ENCODE measurements around the gene ARHGAP22.

Gene ARHGAP22

GRCh38 chr10:48495282-48496045 lies 109.4 kb downstream of the ARHGAP22 start:
- no peak for DNase-seq

DNA sequence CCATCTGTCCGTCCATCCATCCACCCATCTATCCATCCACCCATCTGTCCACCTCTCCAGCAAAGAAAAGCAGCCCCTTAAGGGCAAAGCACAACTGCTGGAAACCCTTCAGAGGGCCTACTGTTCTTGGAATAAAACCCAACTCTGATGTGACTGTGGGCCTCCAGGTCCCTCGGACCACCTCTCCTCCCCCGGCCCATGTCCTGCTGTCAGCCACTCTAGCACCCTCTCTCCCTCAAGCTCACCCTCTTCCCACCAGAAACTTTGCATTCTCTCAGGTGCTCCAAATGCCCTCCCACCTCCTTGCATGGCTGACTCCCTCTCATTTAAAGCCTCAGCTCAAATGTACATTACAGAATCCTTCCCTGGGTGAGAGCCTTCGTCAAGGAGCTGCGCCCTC lies 110.3 kb downstream of the ARHGAP22 start:
- DNase-seq = no peak

- no peak for DNase-seq
Observed at GRCh38 chr10:48494073-48494472, 110.8 kb downstream of the ARHGAP22 start.

DNA sequence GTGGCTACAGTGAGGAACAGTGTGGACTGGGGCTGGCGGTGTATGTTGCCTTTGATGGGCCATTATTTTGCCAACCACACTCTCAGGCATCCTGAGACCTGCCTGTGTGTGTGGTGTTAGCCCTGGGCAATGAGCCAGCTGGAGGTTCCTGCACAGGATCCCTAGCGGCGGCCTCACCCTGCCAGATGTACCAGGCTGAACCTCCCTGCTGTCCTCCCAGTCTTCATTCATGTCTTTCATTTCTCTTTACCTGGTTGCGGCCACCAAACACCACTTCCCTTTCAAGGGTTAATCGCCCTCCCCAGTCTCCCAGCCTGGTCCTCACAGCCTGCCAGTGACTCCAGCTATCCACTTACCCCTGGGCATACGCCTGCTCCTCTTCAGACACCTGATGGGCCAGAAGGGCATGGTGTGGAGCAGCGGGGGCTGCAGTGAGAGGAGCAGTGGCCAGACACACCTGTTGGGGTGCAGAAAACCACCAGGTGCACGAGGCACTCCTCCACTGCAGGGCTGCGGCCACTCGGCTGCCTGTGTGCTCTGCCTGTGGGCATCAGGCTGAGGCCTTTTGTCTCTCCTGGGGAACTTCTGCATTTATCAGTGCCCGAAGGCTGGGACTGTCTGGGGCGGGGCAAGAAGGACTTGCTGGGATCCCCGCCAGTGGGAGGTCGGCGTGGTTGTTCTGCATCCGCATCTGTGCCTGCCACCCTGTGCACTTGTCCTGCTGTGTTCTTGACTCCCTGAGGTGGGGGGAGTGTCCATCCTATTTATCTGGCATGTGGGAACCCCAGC lies 111.6 kb downstream of the ARHGAP22 start:
- no peak for DNase-seq

DNA sequence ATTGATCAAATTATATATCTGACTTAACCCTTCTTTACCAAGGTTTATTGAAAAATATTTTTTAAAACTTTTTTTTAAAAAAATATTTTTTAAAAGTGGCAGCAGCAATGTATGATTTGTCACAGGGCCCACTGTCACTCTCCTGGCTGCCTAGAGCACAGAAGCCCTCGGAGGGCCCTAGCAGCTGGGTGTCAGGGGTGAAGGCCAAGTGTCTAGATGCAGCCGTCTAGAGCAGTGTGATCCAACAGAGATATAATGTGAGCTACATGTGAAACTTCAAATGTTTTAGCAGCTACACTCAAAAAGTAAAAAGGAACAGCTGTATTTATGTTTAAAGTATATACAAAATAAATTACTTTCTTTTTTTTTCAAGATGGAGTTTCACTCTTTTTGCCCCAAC lies 112.7 kb downstream of the ARHGAP22 start:
- no peak for DNase-seq

GRCh38 chr10:48491392-48492139 lies 113.3 kb downstream of the ARHGAP22 start:
- no peak for DNase-seq

- no peak for DNase-seq
Observed at GRCh38 chr10:48490946-48491345, 113.9 kb downstream of the ARHGAP22 start.

- no peak for DNase-seq
Observed at GRCh38 chr10:48490571-48490940, 114.3 kb downstream of the ARHGAP22 start.

- DNase-seq = no peak
Observed at GRCh38 chr10:48489099-48489498, 115.8 kb downstream of the ARHGAP22 start.

DNA sequence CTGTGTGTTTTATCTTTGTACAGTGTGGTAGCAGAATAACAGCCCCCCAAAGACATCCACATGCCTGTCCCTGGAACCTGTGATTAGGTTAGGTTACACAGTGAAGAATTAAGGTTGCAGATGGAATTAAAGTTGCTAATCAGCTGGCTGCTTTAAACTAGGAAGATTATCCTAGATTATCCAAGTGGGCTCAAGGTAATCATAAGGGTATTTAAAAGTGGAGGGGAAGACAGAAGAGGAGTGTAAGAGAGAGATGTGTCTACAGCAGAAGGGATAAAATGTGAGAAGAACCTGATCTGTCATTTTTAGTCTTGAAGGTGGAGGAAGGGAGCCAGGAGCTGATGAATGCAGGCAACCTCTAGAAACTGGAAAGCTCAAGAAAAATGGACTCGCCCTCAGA lies 117.6 kb downstream of the ARHGAP22 start:
- DNase-seq = no peak

- no peak for DNase-seq
Observed at GRCh38 chr10:48485711-48486110, 119.2 kb downstream of the ARHGAP22 start.

GRCh38 chr10:48484911-48485310 lies 120.0 kb downstream of the ARHGAP22 start:
- DNase-seq = no peak

GRCh38 chr10:48482207-48482606 lies 122.7 kb downstream of the ARHGAP22 start:
- no peak for DNase-seq

DNA sequence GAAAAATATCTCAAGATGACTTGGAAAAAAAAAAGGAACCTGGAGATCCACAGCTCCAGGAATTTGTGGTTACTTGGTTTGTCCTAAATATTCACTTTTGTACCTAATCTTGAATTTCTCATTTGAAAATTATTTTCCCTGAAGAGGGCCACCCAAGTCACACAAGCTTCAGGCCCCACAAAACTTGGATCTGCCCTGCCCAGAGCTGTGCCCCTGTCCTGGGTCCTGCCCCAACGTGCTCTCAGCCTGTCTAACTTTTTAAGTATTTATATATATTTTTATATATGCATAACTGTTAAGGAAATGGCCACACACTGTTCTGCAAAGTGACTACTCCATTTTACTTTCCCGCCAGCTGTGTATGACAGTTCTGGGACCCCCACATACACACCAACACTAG lies 123.5 kb downstream of the ARHGAP22 start:
- no peak for DNase-seq

- DNase-seq = no peak
Observed at GRCh38 chr10:48480397-48481374, 124.2 kb downstream of the ARHGAP22 start.

DNA sequence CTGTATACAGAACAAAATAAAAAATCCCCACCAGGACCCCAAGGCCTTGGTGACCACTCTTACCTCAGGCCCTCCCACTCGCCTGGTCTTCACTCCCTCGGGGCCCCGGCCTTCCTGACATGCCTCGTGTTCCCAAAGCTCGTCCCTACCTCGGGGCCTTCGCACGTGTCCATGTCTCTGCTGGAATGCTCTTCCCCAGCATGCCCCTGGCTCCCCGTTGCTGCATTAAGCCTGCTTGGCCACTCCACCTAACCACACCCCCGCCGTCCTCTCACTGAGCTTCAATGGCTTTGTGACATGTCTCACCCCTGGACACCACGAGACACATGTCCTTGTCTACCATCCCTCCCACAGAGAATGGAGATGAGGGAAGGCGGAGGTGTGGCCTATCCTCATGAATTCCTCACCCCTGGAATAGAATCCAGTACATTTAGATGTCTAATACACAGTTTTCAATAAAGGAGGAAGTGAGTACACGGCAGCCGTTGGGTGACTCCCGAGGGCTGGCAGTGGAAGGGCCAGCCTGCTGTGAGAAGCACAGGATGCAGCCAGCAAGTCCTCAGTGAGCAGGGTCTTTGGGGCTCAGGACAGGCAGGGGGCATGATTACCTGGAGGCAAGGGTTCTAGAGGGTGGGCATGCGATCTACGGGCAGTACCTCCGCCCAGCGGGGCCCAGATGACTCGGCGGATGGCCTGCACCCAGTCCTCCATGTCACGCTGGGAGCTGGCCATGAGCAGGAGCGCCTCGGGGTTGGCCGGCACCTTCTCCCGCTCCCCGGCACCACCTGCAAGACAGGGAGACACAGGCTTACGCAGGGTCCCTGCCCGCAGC lies 125.7 kb downstream of the ARHGAP22 start:
- DNase-seq = no peak

- DNase-seq = no peak
Observed at GRCh38 chr10:48478469-48478868, 126.4 kb downstream of the ARHGAP22 start.

- no peak for DNase-seq
Observed at GRCh38 chr10:48477616-48478015, 127.3 kb downstream of the ARHGAP22 start.

GRCh38 chr10:48477141-48477540 lies 127.7 kb downstream of the ARHGAP22 start:
- DNase-seq = no peak

DNA sequence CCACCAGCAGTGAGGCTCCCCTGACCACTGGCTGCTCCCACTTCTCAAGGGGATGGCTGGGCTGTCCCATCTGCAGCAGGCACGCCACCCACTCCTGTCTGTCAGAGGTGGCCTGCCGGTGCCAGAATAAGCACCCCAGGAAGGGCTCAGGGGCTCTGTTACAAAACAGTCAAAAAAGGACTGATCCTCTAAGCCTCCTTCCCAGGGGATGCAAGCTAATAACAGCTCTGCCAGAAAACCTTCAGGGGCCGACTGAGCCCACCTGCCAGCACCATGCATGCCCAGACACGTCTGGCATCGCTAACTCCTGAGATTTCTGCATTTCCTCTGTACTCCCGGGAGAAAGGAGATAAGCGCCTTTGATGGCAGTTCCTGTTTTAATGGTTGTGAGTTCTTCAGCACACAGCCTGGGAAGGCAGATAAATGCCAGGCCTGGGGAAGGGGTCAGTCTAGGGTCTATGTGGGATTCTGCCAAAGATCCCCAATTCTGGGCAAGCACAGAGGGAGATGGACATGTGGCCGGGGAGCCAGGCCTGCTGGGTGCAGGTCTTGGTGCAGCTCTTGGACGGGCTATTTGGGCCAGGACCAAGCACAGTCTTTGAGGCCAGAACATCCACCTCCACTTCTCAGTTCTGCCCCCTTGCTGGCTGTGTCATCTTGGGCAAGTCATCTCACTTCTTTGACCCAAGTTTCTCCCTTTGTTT lies 128.4 kb downstream of the ARHGAP22 start:
- no peak for DNase-seq

- no peak for DNase-seq
Observed at GRCh38 chr10:48475943-48476278, 129.0 kb downstream of the ARHGAP22 start.
